Activated CD4-positive, alpha-beta T cell treated with anti-CD3 and anti-CD28 coated beads, Interleukin-2, Interleukin-6, amounts not matched to agents 100 ng/mL and 50 ng/mL, durations not matched to agents 16 hours and 8 hours (primary cell): Measurements from ENCODE around the gene ALG11.
"Not testable (repeated sequence)": the region's sequence is repeated elsewhere in the genome, so short reads cannot be mapped to it uniquely, and the experiment has no call there.

Experiments
- DNase-seq: peaks from one replicate; pipeline ENCODE4 v3.0.0-alpha.2; 2020

The ALG11 gene, protein sequence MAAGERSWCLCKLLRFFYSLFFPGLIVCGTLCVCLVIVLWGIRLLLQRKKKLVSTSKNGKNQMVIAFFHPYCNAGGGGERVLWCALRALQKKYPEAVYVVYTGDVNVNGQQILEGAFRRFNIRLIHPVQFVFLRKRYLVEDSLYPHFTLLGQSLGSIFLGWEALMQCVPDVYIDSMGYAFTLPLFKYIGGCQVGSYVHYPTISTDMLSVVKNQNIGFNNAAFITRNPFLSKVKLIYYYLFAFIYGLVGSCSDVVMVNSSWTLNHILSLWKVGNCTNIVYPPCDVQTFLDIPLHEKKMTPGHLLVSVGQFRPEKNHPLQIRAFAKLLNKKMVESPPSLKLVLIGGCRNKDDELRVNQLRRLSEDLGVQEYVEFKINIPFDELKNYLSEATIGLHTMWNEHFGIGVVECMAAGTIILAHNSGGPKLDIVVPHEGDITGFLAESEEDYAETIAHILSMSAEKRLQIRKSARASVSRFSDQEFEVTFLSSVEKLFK

DNA sequence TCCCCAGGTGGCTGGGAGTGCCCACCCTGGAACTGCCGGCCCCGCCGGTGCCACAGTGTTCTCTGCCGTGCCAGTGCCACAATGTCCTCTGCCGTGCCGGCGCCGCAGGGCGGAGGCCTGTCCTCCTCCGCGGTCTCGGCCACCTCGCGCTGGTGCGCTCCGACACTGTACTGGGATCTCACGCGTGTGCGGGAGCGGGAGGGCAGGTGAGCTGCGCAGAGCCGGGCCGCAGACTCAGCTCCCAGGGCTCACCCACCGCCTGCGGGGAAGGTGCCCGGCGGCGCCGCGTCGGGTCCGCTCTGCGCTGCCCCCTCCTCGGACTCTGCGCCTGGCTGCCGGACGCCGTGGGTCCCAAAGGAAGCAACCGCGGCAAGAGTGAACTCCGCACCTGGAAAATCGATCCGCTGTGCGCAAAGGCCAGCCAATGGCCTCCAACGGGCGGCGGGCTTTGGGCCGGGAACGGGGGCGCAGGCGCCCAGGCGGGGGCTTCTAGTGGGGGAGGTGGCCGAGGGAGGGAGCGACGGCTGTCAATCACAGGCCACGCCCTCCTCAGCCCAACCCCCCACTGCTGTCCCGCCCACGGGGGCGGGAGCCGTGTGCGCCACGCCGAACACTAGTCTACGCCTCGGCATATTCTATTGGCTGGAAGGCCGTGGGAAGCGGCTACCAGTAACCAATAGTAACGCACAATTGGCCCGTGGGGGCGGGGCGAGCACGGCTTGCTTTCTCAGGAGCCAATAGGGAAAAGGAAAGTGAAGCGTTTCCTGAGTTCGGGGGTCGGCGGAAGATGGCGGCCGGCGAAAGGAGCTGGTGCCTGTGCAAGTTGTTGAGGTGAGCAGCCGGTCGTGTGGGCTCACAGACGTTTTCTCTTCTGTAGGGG, at the start of gene ALG11:
ALG11 (plus strand) TSS at position 767 of the 880 bp plus-strand sequence; CDS start at position 788, 21 bp downstream.
- peak; percentile 100 for DNase-seq

DNA sequence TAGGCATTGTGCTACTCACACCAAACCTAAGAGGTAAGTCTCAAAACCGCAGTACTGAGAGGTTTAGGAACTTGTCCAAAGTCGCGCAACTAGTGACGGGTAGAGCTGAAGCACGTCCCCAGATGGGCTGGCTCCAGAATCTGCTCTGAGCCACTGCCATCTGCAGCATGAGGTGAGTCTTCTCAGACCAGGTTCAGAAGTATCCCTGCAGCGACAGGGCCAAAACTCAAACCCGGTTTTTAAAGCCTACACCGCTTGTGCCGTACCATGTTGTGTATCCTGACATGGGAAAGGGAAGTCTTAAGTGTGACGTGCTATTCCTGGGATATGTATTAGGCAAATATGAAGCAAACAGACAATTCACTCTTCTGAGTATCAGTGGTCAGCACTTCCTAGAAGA, 46.0 kb upstream of the ALG11 start:
- no peak for DNase-seq

DNA sequence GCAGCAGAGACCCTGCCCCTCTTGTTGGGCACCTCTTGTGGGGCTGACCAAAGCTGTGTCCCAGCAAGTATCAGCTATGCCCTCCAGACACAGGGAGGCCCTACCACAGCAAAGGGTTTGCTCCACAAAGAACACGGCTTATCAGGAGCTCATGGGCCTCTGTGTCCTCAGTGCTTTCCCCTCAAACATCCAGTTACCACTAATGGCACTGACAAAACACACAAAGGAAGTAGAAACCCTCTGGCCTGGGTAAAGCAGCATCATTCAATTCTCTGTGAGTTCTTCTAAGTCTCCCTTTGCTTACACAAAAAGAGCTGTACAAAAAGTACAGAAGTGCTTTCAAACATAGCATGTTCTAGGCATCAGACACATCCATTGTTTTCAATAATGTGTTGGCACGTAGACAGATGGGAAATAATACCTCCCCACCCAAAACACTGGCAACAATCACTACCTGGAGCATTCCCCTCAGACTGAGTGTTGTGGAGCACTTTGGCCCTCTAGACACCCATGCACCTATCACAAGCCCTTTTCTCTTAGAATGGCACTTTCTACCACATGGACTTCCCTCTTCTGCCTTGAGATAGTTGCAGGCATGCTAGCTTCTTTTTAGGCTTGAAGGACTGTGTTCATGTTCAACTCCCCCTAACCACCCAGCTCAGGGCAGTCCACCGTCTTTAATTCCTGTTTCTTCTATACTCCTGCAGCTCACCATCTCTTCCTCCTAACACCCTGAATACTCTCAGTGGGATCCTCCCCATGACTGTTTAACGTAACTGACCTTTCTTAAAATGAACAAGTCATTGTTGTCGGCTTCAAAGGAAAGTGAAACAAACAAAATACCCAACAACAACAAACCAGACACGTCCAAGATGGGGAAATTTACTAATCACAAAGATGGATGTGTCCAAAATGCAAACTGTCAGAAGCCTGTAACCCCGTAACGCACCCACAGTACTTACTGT, 44.4 kb upstream of the ALG11 start:
- no peak for DNase-seq

DNA sequence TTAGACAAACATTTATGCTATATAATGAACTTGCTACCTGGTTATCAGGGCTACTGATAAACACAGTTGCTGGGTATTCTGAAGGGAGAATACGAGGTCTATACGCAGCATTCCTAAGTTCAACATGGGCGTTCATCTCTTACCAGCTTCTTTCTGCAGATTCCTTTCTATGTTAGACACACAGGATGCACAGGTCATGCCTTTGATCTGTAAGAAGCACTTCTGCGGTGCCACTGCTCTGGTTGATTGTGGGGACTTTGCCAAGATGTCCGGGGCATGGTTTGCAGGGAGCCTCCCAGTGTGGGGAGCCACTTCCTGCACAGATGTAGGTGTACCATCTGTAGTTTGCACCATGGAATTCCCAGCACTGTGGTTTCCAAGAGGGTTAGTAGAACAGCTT, 41.8 kb upstream of the ALG11 start:
- DNase-seq: no peak

DNA sequence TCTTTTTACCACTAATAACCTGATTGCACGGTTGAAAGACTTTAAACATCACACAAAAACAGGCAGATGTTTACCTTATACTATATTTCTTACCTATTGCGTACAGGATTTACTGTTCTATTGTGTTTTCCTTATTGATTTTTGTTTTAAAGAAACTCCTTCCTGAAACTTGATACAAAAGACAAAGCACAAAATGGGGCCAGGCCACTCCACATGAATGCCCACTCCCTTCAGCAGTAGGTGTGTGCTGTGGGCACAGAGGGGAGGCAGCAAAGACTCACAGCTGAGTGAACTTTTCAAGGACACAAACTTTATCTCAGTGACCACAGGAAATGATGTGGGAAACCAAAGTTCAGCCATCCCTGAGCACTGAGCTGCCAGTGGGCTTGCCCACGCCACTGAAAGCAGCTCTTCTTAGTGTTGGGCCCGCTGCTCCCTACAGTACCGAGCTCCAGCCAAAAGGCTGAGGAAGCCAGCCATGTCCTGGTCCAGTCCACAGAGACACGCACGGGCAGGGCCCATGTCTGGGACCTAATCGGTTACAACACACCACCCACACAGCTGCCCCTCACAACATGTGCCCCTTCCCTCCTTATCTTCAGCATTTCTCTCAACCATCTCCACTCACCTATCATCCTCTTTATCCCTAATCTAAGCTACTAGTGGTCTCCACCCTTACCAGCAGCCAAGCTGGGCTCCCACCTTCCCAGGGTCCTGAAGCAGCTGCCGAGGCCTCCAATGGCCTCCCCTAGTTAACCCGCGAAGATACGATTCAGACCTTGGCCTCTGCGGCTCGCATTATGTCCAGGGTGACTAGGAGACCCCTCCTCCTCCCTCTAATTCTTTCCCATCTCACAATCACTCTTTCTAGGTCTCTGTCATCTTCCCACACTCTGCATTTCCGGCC, 40.4 kb upstream of the ALG11 start:
- DNase-seq: no peak

DNA sequence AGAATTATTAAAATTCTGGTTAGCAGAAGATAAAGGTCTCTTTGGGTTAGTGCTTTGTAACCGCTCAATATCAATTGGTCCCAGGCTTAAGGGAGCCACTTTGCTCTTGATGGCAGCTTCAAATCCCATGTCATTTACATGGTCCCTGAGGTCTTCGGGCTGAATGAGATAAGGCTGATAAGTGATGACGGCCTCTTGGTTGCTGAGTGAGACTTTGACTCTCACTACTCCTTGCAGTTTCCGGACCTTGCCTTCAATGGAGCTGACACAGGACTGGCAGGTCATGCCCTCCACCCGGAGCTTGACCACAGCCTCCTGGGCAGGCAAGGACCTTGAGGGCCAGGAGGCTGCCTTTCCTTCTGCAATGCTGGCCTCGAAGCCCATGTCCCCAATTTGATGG, 37.7 kb upstream of the ALG11 start:
- no peak for DNase-seq

DNA sequence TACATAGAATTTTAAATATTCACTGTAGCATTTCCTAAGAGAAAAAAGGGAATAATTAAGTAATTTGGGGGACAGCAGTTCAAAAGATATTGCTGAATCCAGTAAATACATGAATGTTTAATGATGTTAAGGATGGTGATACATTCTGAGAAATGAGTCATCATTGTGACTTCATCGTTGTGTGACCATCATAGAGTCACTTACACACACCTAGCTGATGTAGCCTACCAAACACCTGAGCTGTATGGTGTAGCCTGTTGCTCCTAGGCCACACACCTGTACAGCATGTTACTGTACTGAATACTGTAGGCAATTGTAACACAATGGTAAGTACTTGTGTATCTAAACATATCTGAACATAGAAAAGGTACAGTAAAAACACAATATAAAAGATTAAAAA, 35.8 kb upstream of the ALG11 start:
- no peak for DNase-seq

DNA sequence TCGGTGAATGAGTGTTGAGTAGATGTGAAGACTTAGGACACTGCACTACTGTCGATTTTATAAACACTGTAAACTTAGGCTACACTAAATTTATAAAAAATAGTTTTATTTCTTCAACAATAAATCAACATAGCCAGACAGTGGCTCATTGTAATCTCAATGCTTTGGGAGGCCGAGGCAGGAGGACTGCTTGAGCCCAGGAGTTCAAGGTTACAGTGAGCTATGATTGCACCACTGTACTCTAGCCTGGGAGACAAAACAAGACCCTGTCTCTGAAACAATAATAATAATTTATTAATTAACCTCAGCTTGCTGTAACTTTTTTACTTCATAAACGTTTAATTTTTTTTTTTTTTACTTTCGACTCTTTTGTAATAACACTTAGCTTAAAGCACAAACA, 35.3 kb upstream of the ALG11 start:
- DNase-seq: no peak

DNA sequence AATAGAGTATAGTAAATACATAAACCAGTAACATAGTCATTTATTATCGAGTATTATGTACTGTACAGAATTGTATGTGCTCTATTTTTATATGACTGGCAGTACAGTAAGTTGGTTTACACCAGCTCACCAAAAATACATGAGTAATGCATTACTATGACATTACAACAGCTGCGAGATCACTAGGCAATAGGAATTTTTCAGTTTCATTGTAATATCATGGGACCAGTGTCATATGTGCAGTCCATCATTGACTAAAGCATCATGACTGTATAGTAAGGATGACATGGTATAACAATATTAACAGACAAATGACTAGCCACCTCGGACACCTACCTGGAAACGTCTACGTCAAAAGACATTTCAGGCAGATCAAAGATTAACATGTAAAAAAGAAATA, 34.6 kb upstream of the ALG11 start:
- no peak for DNase-seq

DNA sequence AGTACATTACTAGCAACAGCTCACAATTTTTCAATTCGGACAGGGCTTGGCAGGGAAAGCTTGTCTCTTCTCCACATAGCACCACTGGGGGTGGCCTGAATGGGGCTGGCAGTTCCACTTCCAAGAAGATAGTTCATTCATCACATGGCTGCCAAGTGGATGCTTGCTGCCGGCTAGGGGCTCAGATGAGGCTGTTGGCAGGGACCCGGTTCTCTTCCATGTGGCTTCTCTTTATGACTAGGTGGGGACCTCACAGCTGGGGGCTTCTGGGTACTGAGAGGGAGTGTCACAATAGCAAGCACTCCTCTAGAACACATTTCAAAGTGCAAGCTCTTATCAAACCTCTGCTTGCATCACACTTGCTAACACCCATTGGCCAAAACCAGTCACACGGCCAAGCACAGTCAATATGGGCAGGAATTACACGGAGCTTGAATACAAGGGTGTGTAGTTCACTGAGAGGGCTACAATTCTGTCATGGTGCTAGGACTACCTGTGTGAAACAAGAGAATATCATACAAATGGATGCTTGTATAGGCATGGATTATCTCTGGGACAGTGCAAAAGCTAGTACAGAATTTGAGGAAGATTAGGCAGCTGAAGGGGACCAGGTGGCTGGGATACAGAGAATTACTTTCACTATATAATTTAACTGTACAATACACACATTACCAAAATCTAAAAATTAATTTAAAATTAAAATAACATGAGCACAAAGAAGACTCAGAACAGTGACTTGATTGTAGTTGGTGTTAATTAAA, 33.2 kb upstream of the ALG11 start:
- no peak for DNase-seq

DNA sequence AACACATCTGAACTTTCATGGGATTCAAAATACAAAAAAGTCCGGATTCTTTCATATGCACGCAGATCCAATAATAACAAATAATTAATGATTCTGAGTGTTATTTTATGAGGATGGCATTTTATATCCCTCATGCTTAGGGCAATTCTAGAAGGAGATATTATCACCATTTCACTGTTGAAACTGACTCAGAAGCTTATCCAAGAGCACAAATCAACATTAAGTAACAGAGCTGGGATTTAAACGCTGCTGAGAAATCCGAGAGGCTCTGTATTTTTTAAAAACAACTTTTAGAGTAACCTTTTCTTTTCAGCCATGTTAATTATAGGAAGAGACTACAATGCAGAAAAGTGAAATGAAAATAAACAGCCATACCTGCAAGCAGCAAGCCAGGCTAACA, 31.3 kb upstream of the ALG11 start:
- DNase-seq: no peak

DNA sequence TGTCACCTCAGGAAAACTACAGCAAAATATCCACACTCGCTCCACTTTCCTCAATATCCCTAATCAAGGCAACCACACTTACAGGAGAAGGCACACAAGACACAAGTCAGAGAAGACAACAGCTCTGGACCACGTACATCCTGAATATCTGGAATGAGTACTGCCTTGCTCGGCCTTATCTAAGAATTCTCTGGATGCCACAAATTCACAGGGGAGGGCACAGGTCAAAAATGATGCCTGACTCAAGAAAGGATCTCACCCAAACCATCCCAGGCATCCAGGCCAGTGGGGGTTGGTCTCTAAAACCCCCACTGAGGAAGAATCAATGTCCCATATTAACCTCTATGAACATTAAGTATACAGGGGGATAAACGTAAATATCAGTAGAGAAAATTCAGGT, 30.8 kb upstream of the ALG11 start:
- no peak for DNase-seq

DNA sequence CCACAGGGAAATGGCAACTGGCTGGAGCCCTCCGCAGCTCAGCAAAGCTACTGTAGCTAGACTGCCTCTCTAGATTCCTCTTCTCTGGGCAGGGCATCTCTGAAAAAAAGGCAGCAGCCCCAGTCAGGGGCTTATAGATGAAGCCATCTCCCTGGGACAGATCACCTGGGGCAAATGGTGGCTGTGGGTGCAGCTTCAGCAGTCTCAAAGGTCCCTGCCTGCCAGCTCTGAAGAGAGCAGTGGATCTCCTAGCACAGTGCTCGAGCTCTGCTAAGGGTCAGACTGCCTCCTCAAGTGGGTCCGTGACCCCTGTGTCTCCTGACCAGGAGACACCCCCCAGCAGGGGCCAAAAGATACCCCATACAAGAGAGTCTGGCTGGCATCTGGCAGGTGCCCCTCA, 28.9 kb upstream of the ALG11 start:
- DNase-seq: not testable (repeated sequence)

DNA sequence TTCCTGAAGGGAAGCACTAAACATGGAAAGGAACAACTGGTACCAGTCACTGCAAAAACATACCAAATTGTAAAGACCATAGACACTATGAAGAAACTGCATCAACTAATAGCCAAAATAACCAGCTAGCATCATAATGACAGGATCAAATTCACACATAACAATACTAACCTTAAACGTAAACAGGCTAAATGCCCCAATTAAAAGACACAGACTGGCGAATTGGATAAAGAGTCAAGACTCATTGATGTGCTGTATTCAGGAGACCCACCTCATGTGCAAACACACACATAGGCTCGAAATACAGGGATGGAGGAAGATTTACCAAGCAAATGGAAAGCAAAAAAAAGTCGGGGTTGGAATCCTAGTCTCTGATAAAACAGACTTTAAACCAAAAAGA, 27.3 kb upstream of the ALG11 start:
- not testable (repeated sequence) for DNase-seq

DNA sequence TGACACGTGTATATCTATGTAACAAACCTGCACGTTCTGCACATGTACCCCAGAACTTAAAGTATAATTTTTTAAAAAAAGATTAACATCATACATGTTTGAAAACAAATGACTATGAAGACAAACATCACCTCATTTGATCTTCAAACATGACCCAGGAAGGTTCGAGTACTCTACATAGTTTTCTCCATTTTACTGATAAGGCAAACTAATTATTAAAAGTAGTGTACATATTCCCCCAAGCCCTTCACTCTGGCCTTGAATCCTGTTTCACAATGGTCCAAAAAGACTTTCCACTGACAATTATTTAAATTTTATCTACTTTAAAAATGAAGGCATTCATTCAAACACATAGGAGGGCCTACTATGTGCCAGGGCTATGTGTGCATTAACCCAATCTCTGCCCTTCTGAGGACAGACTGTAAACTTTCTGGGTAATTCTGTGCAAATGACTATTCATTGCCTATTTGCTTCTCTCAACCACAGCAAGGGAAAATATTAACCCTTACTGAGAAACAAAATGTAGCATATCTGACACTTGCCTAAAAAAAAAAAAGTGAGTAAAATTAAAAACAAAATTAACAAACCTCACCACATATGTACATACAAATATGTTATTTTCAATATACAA, 23.1 kb upstream of the ALG11 start:
- no peak for DNase-seq

DNA sequence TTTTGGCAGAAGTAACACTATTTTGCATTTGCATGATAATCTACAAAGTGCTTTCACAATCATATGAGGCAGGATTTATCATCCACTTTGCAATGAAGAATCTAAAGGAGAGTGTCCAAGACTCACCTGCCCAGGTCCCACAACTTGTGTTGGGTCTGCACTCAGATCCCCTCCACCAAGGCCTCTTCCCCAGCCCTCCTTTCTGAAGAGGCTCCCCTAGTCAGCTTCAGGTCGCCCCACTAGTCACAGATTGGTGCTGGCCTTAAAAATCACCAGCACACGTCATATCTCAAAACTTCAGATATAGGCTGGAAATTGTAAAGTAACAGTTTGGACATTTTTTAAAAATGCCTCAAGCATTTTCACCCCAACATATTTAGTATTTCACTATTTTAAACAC, 18.5 kb upstream of the ALG11 start:
- no peak for DNase-seq

DNA sequence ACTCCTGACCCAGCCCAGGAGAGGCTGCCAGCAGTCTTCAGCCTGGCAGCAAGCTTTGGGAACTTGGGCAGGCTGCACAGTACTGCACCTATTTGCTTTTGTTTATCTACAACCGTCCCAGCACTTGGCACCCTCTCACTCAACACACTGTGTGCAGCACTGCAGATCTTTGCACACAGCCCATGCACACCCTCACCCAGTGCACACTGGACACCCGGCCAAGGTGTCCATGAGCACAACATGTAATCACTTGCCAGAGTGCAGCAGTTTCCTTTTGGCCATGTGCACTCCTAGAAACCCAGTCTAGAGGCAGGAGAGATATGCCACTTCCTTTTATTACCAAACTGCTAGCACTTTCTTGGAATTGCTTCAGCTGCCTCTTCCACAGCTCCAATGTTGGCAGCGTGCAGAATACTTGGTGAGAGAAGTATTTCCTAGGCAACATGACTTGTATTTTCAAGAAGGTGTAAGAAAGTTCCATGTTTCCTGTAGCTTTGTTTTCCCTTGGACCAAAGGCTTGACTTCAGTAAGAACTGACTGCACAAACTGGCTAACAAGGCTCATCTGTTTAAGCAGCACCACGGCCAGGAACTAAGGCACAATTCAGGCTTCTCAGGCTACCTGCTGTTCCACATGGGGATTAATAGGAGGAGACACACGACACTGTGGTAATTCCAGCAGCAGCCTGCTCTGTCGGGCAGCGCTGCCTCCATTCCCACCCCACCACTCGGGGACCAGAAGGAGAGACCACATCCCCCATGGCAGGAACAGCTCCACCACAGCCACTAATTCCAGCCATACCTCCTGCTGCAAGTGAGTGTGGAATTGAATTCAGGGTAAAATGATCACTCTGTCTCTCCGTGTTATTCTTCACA, 16.3 kb upstream of the ALG11 start:
- DNase-seq: no peak

DNA sequence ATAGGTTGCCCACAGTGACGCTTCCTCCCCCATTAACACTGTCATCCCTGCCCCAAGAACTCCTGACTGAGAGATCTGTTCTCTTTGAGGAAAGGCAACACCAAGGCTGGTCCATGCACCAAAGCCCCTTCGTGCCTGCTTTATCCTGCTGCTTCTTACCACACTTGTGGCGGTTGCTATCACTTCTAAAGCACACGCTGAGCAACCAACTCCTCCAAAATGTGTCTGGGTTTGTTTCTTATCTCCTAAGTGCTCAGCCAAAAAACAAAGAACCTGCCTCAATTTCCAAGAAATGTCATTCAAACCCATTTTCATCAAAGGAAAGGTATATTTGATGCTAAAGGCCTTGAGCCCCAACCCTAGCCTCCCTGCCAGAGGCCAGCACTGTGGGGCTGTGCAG, 15.6 kb upstream of the ALG11 start:
- no peak for DNase-seq

DNA sequence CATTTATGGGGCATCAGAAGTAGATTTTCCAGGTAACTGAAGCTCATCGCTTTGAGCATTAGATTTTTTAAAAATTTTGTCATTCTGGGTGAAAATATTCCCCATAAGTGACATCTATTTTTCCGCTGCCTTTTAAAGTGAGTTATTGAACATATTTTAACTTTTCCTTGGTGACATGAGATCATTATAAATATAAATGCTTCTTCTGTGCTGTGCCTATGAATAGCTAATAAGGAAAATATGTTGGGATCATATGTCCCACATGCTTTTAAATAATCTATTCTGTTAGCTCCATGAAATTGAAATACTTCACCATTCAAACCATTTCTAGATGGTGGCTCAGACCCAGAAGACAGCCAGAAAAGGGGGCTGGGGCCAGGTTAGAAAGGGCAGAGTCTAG, 15.0 kb upstream of the ALG11 start:
- DNase-seq: no peak
